Gastroesophageal sphincter (tissue), 3 donors: ENCODE measurements around the gene DISC1.

Experiments
- CTCF ChIP-seq, 4 experiments: fragments of 200-600 bp in 2 of 4; fragments of 450-650 bp in 2 of 4; sonication (generic) in 1 of 4; IDR thresholded peaks; one replicate each; pipeline ENCODE4 v1.5.1; 2017 to 2019; ENCODE audit warnings: antibody characterized with exemption in 4 of 4, mild to moderate bottlenecking in 2 of 4, moderate library complexity in 2 of 4
- EP300 ChIP-seq: sonication (generic); formaldehyde crosslinking; IDR thresholded peaks from one replicate; pipeline ENCODE4 v1.6.1; 2017; ENCODE audit warnings: antibody characterized with exemption, mild to moderate bottlenecking
- POLR2A ChIP-seq, 2 donors: fragments of 450-650 bp; IDR thresholded peaks; one replicate each; pipeline ENCODE4 v1.6.1; 2017; ENCODE audit warnings: antibody characterized with exemption in 2 of 2, mild to moderate bottlenecking in 2 of 2, moderate library complexity in 1 of 2
- POLR2AphosphoS5 ChIP-seq: sonication (generic); formaldehyde crosslinking; IDR thresholded peaks from one replicate; pipeline ENCODE4 v1.6.1; 2017; ENCODE audit warnings: antibody characterized with exemption

- TF ChIP-seq POLR2AphosphoS5, result no peak
- no peak for TF ChIP-seq CTCF (IDR thresholded peaks at IDR 0.05)
- TF ChIP-seq EP300, result no peak
- TF ChIP-seq POLR2A (IDR thresholded peaks at IDR 0.05), result no peak
Measured at GRCh38 chr1:231724876-231725647, 98.5 kb downstream of the DISC1 start.
